ENCODE data around the gene PSMC3. TPM values are rescaled to one million over a fixed set of nuclear protein-coding genes. Genes with fewer than 3 reads are reported as not detected.

The PSMC3 gene
- total and polyA plus RNA-seq, 2 of the 13 experiments (the other 11 are each of a cell fraction or from before 2014, with no cell fraction given): 75.8 to 214 TPM

DNA sequence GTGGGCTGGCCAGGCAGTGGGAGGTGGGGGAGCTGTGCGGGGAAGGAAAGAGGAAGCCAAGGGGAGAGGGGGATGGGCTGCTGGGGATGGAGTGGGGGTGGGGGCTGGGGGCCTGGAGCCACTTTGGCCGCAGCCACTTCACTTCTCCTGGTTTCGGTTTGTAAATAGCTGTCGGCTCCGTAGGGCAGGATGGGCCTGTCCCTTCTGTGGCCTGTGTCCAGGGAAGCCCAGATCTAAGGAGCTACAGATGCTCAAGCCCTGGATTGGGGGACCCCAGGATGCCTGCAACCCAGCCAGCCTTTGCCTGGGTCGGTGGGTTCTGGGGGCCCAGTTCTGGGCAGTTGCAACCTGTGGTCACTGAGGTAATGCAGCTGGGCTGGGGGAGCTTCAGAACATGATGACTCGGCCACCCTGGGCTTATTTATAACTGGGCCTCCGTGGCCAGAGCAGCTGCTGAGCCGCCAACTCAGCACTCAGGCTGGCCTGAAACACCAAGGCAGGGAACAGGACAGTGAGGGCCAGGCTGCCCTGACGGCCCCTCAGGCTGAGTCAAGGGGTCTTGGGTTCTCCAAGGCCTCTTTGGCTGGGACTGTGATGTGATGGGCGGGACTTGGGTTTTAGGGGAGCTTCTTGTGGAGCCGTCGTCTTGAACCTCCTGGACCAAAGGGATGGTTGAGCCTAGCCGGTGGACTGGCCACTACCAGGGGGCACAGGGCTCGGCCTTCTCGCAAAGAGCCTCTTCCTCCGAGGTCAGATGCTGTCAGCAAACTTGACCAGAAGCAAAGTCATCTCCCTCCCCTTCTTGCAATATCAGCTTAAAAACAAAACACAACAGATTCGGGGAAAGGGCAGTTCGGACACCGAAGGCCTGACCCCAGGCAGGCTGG lies 32.8 kb downstream of the PSMC3 start:
- WGBS (ENCODE audit: low lambda C conversion rate): 54% methylated on average over 9 of the region's 20 CpGs
- ChIA-PET POLR2A (interaction anchor here (1.0 to 1.1 kb wide), 2 partner anchors 19 to 33 kb away, joined by 3 to 7 read pairs; partner anchors contain the start of gene PSMC3), CTCF (ENCODE audit: low intra/inter-chr PET ratio, low total read pairs) (no interaction called here)
- ATAC-seq (peak; percentile 19), DNase-seq (ENCODE audit: low spot score) (no peak), FAIRE-seq (no peak)
- Histone ChIP-seq H2AFZ (ENCODE audit: low read length) (peak overlapping the region; percentile 72), H4K20me1 (ENCODE audit: insufficient read depth, low read length) (no peaks in the 10 kb centered on the region), H3K9ac (ENCODE audit: insufficient read depth, low read depth, low read length) (no peak overlapping the region), H3K27ac (ENCODE audit: extremely low read length, insufficient read depth, low read length) (no peak overlapping the region), H3K9me3 (ENCODE audit: low read length) (no peaks in the 10 kb centered on the region), H3K4me2 (ENCODE audit: low read depth, low read length) (peak overlapping the region; percentile 65), H3K27me3 (ENCODE audit: control insufficient read depth in 1 of 2, insufficient read depth in 2 of 2, low read length in 2 of 2) (peaks cover 0 to 13% of the 10 kb centered on the region in 2 experiments; a peak in 2 of 5 replicates), H3K4me3 (replicated peaks in 1 of 3; ENCODE audit: insufficient read depth in 1 of 3, low read depth in 2 of 3, low read length in 3 of 3) (peak overlapping the region in 2 of 3 experiments; percentile 11 to 52; a peak in 2 of 6 replicates), H3K4me1 (ENCODE audit: insufficient read depth, low read length) (peaks cover 55% of the 10 kb centered on the region), H3K36me3 (replicated peaks in 1 of 2; ENCODE audit: control insufficient read depth in 1 of 2, insufficient read depth in 2 of 2, low read length in 2 of 2) (no peaks in the 10 kb centered on the region), H3K79me2 (ENCODE audit: insufficient read depth, low read length) (no peaks in the 10 kb centered on the region)
- no TSS peak for BruUV-seq (replicated peaks)
- intact Hi-C loops (cut with micrococcal nuclease; ENCODE audit: unreplicated experiment) (no loop called here), in situ Hi-C loops (cut with HindIII; ENCODE audit: extremely low pct_ligation_motif_present, low pct_unique_long_range_greater_than_20kb) (no loop called here)
- TF ChIP-seq ATF1 (CRISPR knock-in tag; IDR thresholded peaks at IDR 0.05) (no peak), ZFP41 (CRISPR knock-in tag; IDR thresholded peaks at IDR 0.05; ENCODE audit: borderline replicate concordance) (no peak), ZNF850 (CRISPR knock-in tag; conservative IDR thresholded peaks at IDR 0.05) (no peak), ZFX (CRISPR knock-in tag; IDR thresholded peaks at IDR 0.05; ENCODE audit: low read depth) (peak; percentile 31; the same call in 1 of the 2 replicates), ZSCAN30 (CRISPR knock-in tag; IDR thresholded peaks at IDR 0.05) (no peak), ZBTB25 (CRISPR knock-in tag; IDR thresholded peaks at IDR 0.05) (no peak), NR2F1 (CRISPR knock-in tag; IDR thresholded peaks at IDR 0.05) (no peak), KLF13 (CRISPR knock-in tag; IDR thresholded peaks at IDR 0.05) (no peak), ZFYVE20 (CRISPR knock-in tag; IDR thresholded peaks at IDR 0.05; ENCODE audit: borderline replicate concordance, low read depth) (no peak), MAFK (conservative IDR thresholded peaks at IDR 0.05 in 1 of 2, IDR thresholded peaks at IDR 0.05 in 1 of 2; ENCODE audit: low read length in 2 of 2) (peak; percentile 22 to 35; a peak in 2 of 4 replicates), TBX2 (CRISPR knock-in tag; IDR thresholded peaks at IDR 0.05; ENCODE audit: borderline replicate concordance) (no peak), ZNF232 (CRISPR knock-in tag; IDR thresholded peaks at IDR 0.05; ENCODE audit: borderline replicate concordance) (no peak), RXRA (CRISPR knock-in tag; IDR thresholded peaks at IDR 0.05) (no peak)
- TF ChIP-seq, protein P1, sequence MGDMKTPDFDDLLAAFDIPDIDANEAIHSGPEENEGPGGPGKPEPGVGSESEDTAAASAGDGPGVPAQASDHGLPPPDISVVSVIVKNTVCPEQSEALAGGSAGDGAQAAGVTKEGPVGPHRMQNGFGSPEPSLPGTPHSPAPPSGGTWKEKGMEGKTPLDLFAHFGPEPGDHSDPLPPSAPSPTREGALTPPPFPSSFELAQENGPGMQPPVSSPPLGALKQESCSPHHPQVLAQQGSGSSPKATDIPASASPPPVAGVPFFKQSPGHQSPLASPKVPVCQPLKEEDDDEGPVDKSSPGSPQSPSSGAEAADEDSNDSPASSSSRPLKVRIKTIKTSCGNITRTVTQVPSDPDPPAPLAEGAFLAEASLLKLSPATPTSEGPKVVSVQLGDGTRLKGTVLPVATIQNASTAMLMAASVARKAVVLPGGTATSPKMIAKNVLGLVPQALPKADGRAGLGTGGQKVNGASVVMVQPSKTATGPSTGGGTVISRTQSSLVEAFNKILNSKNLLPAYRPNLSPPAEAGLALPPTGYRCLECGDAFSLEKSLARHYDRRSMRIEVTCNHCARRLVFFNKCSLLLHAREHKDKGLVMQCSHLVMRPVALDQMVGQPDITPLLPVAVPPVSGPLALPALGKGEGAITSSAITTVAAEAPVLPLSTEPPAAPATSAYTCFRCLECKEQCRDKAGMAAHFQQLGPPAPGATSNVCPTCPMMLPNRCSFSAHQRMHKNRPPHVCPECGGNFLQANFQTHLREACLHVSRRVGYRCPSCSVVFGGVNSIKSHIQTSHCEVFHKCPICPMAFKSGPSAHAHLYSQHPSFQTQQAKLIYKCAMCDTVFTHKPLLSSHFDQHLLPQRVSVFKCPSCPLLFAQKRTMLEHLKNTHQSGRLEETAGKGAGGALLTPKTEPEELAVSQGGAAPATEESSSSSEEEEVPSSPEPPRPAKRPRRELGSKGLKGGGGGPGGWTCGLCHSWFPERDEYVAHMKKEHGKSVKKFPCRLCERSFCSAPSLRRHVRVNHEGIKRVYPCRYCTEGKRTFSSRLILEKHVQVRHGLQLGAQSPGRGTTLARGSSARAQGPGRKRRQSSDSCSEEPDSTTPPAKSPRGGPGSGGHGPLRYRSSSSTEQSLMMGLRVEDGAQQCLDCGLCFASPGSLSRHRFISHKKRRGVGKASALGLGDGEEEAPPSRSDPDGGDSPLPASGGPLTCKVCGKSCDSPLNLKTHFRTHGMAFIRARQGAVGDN (CRISPR knock-in tag; IDR thresholded peaks at IDR 0.05): no peak
- TF ChIP-seq, protein P2, sequence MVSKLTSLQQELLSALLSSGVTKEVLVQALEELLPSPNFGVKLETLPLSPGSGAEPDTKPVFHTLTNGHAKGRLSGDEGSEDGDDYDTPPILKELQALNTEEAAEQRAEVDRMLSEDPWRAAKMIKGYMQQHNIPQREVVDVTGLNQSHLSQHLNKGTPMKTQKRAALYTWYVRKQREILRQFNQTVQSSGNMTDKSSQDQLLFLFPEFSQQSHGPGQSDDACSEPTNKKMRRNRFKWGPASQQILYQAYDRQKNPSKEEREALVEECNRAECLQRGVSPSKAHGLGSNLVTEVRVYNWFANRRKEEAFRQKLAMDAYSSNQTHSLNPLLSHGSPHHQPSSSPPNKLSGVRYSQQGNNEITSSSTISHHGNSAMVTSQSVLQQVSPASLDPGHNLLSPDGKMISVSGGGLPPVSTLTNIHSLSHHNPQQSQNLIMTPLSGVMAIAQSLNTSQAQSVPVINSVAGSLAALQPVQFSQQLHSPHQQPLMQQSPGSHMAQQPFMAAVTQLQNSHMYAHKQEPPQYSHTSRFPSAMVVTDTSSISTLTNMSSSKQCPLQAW (CRISPR knock-in tag; IDR thresholded peaks at IDR 0.05): no peak
